Panc1 (cell line): ENCODE data around the gene TCAF1.

Source experiments
- CTCF ChIP-seq: fragments of 450-650 bp; IDR thresholded peaks from 2 replicates; pipeline ENCODE4 v1.5.1; 2017; ENCODE audit warnings: mild to moderate bottlenecking
- POLR2AphosphoS5 ChIP-seq: IDR thresholded peaks from 2 replicates; pipeline ENCODE4 v1.6.1; 2012; ENCODE audit warnings: mild to moderate bottlenecking, low read depth, low read length, moderate library complexity

GRCh38 chr7:143931739-143932138, 29.8 kb upstream of the TCAF1 start:
- no peak for TF ChIP-seq CTCF
- TF ChIP-seq POLR2AphosphoS5 = no peak
